CD14-positive monocyte (primary cell): ENCODE data around the gene FAM162B. TPM values are rescaled to one million over a fixed set of nuclear protein-coding genes. Genes with fewer than 3 reads are reported as not detected.

ENCODE experiments used
- DNase-seq, 3 donors: peaks; one replicate each; pipeline ENCODE4 v3.0.0-alpha.2; 2011 to 2022
- H2AFZ ChIP-seq: 2 replicates; pipeline ENCODE4 v1.6.0; 2012; ENCODE audit warnings: mild to moderate bottlenecking, low read depth, low read length, inconsistent platforms; ENCODE audit not compliant: insufficient read depth, poor library complexity, severe bottlenecking
- H3K27ac ChIP-seq, 2 donors: 1 replicate in 1 of 2; 2 replicates in 1 of 2; pipeline ENCODE4 v1.5.1; 2012 to 2013; ENCODE audit warnings: low read length in 2 of 2, control low read depth in 1 of 2, inconsistent platforms in 1 of 2, low read depth in 1 of 2, mild to moderate bottlenecking in 1 of 2
- H3K27me3 ChIP-seq, 2 donors: one replicate each; pipeline versions ENCODE4 v1.6.0 to v1.6.1; 2011 to 2013; ENCODE audit warnings: low read length in 2 of 2; ENCODE audit not compliant: control insufficient read depth in 2 of 2, insufficient read depth in 2 of 2
- H3K36me3 ChIP-seq, 2 donors: replicated peaks in 1 of 2; 1 replicate in 1 of 2; 2 replicates in 1 of 2; pipeline versions ENCODE4 v1.5.1 to v1.6.1; 2012 to 2013; ENCODE audit warnings: low read length in 2 of 2, control low read depth in 1 of 2, inconsistent platforms in 1 of 2, mild to moderate bottlenecking in 1 of 2; ENCODE audit not compliant: insufficient read depth in 2 of 2, control insufficient read depth in 1 of 2
- H3K4me1 ChIP-seq, 2 donors: 1 replicate in 1 of 2; 2 replicates in 1 of 2; pipeline versions ENCODE4 v1.5.1 to v1.6.1; 2012 to 2013; ENCODE audit warnings: low read length in 2 of 2, control low read depth in 1 of 2, inconsistent platforms in 1 of 2, mild to moderate bottlenecking in 1 of 2, moderate library complexity in 1 of 2; ENCODE audit not compliant: insufficient read depth in 2 of 2, control insufficient read depth in 1 of 2
- H3K4me2 ChIP-seq: replicated peaks from 2 replicates; pipeline ENCODE3; 2012; ENCODE audit warnings: low read length, moderate library complexity, mild to moderate bottlenecking; ENCODE audit not compliant: poor library complexity, severe bottlenecking; ENCODE audit errors: extremely low read depth
- H3K4me3 ChIP-seq, 3 experiments: fragments of 200-600 bp in 1 of 3; sonication (generic) in 1 of 3; replicated peaks in 1 of 3; 1 replicate in 2 of 3; 2 replicates in 1 of 3; pipeline ENCODE4 v1.5.1; 2011 to 2013; ENCODE audit warnings: low read length in 3 of 3, mild to moderate bottlenecking in 3 of 3, control low read depth in 2 of 3, low read depth in 2 of 3, inconsistent platforms in 1 of 3, moderate library complexity in 1 of 3
- H3K79me2 ChIP-seq: 2 replicates; pipeline ENCODE4 v1.6.0; 2012; ENCODE audit warnings: mild to moderate bottlenecking, control low read depth, inconsistent platforms, low read length, moderate library complexity; ENCODE audit not compliant: insufficient read depth
- H3K9ac ChIP-seq: 2 replicates; pipeline ENCODE4 v1.6.0; 2017; ENCODE audit warnings: low read length, mild to moderate bottlenecking; ENCODE audit not compliant: insufficient read depth, poor library complexity, severe bottlenecking
- H3K9me3 ChIP-seq, 2 donors: replicated peaks in 1 of 2; 1 replicate in 1 of 2; 2 replicates in 1 of 2; pipeline versions ENCODE4 v1.5.1 to v1.6.1; 2012 to 2013; ENCODE audit warnings: low read length in 2 of 2, control low read depth in 1 of 2; ENCODE audit not compliant: control insufficient read depth in 1 of 2, insufficient read depth in 1 of 2
- H4K20me1 ChIP-seq: 2 replicates; pipeline ENCODE4 v1.6.0; 2012; ENCODE audit warnings: mild to moderate bottlenecking, low read length, control low read depth, moderate library complexity; ENCODE audit not compliant: insufficient read depth
- H3K27ac Mint-ChIP-seq, 7 donors: one replicate each; pipeline ENCODE4 v1.8.0; 2020; ENCODE audit warnings: mild to moderate bottlenecking in 7 of 7, mixed read lengths in 7 of 7, moderate library complexity in 6 of 7, inconsistent platforms in 2 of 7
- H3K27me3 Mint-ChIP-seq, 3 donors: one replicate each; pipeline ENCODE4 v1.8.0; 2021 to 2022; ENCODE audit warnings: low read depth in 3 of 3, mild to moderate bottlenecking in 3 of 3, mixed read lengths in 3 of 3, moderate library complexity in 3 of 3, inconsistent platforms in 1 of 3
- H3K36me3 Mint-ChIP-seq, 2 donors: one replicate each; pipeline ENCODE4 v1.8.0; 2020; ENCODE audit warnings: mixed read lengths in 2 of 2, inconsistent platforms in 1 of 2, mild to moderate bottlenecking in 1 of 2
- H3K4me1 Mint-ChIP-seq: one replicate; pipeline ENCODE4 v1.8.0; 2020; ENCODE audit warnings: mild to moderate bottlenecking, mixed read lengths
- H3K4me3 Mint-ChIP-seq, 2 donors: one replicate each; pipeline ENCODE4 v1.8.0; 2020; ENCODE audit warnings: mild to moderate bottlenecking in 2 of 2, mixed read lengths in 2 of 2, moderate library complexity in 1 of 2
- H3K9me3 Mint-ChIP-seq, 7 donors: one replicate each; pipeline ENCODE4 v1.8.0; 2020 to 2022; ENCODE audit warnings: mixed read lengths in 7 of 7, mild to moderate bottlenecking in 6 of 7, moderate library complexity in 6 of 7, inconsistent platforms in 2 of 7
- intact Hi-C, 2 donors: fragments of 100-400 bp; cut with micrococcal nuclease; formaldehyde crosslinking; loops; one replicate each; pipeline versions ENCODE4 v1.15.0 to v1.15.1; 2023
- polyA plus RNA-seq, 3 donors: library from polyadenylated mRNA; depleted of rRNA in 1 of 3; unstranded in 2 of 3; stranded (reverse) in 1 of 3; fragments of 300-500 nt in 2 of 3; fragments of >200 nt in 1 of 3; fragmentation: Illumina TruSeq in 2 of 3; gene quantifications; 1 replicate in 2 of 3; 2 replicates in 1 of 3; pipeline ENCODE4 v1.2.3, GENCODE V29; 2012 to 2021
- TF ChIP-seq, protein P1 (sequence below): fragments of 200-600 bp; IDR thresholded peaks from one replicate; pipeline ENCODE4 v1.8.0; 2022; ENCODE audit warnings: antibody characterized with exemption, mild to moderate bottlenecking

Gene FAM162B
- polyA plus RNA-seq, 3 donors = not detected

DNA sequence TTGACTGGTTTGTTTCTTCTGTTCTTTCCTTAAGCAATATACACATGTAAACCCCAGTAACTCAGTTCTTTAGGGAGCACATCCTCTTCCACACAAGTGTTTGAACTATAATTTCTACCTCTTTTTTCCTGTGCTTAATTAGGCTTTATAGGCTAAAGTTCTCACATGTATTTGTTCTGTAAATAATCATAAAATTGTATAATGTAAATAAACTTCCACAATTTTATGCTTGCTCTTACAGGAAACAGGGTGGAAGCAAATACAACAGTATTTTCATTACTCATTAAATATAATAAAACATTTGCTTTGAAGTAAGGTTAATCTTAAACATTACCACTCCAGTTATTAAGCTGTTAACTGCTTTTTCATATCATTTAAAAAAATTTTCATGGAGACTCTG, 36.5 kb upstream of the FAM162B start:
- H3K27ac Mint-ChIP-seq = no peak overlapping the region
- H3K4me1 ChIP-seq = no peaks in the 10 kb centered on the region
- H3K79me2 ChIP-seq = no peaks in the 10 kb centered on the region
- no peaks in the 10 kb centered on the region for H4K20me1 ChIP-seq
- TF ChIP-seq, protein P1, sequence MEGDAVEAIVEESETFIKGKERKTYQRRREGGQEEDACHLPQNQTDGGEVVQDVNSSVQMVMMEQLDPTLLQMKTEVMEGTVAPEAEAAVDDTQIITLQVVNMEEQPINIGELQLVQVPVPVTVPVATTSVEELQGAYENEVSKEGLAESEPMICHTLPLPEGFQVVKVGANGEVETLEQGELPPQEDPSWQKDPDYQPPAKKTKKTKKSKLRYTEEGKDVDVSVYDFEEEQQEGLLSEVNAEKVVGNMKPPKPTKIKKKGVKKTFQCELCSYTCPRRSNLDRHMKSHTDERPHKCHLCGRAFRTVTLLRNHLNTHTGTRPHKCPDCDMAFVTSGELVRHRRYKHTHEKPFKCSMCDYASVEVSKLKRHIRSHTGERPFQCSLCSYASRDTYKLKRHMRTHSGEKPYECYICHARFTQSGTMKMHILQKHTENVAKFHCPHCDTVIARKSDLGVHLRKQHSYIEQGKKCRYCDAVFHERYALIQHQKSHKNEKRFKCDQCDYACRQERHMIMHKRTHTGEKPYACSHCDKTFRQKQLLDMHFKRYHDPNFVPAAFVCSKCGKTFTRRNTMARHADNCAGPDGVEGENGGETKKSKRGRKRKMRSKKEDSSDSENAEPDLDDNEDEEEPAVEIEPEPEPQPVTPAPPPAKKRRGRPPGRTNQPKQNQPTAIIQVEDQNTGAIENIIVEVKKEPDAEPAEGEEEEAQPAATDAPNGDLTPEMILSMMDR = no peak
- H2AFZ ChIP-seq = no peak overlapping the region
- H3K27me3 Mint-ChIP-seq = peaks cover 0 to 3% (median 1%) of the 10 kb centered on the region in 3 donors
- no peak overlapping the region for H3K27ac ChIP-seq
- no peak overlapping the region for H3K4me2 ChIP-seq
- H3K4me1 Mint-ChIP-seq = no peaks in the 10 kb centered on the region
- no peaks in the 10 kb centered on the region for H3K9me3 Mint-ChIP-seq
- no peaks in the 10 kb centered on the region for H3K9me3 ChIP-seq
- H3K4me3 Mint-ChIP-seq = no peak overlapping the region
- H3K27me3 ChIP-seq = no peaks in the 10 kb centered on the region
- no peak overlapping the region for H3K9ac ChIP-seq
- no peaks in the 10 kb centered on the region for H3K36me3 ChIP-seq
- H3K4me3 ChIP-seq = no peak overlapping the region
- no peak for DNase-seq
- no peaks in the 10 kb centered on the region for H3K36me3 Mint-ChIP-seq
- intact Hi-C loops = no loop called here

DNA sequence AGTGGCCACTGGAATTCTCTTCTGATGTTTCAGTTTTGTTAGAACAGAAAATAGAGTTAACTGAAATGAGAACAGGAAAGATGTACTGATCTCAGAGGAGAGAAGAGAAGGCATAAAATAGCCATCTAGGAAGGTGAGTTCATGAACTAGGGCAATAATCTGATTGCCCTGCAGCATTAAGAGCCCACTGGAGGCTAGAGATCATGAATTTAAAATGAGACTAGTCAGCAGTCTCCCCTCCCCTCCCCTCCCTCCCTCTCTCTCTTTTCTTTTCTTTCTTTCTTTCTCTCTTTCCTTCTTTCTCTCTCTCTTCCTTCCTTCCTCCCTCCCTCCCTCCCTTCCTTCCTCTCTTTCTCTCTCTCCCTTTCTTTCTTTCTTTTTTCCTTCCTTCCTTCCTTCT, 34.4 kb upstream of the FAM162B start:
- H4K20me1 ChIP-seq = no peaks in the 10 kb centered on the region
- intact Hi-C loops = no loop called here

More for the DNA sequence above, 34.4 kb upstream of the FAM162B start:
- H3K9me3 Mint-ChIP-seq = no peaks in the 10 kb centered on the region
- H3K27me3 Mint-ChIP-seq = peaks cover 0 to 3% (median 1%) of the 10 kb centered on the region in 3 donors
- Histone ChIP-seq H3K79me2 (no peaks in the 10 kb centered on the region), H3K4me1 (no peaks in the 10 kb centered on the region), H3K27ac (no peak overlapping the region), H3K9me3 (no peaks in the 10 kb centered on the region), H3K4me3 (no peak overlapping the region), H2AFZ (no peak overlapping the region), H3K4me2 (no peak overlapping the region), H3K36me3 (no peaks in the 10 kb centered on the region), H3K27me3 (no peaks in the 10 kb centered on the region), H3K9ac (no peak overlapping the region)
- no peaks in the 10 kb centered on the region for H3K4me1 Mint-ChIP-seq
- TF ChIP-seq, protein P1 = no peak
- H3K4me3 Mint-ChIP-seq = no peak overlapping the region
- no peaks in the 10 kb centered on the region for H3K36me3 Mint-ChIP-seq
- no peak overlapping the region for H3K27ac Mint-ChIP-seq
- DNase-seq = no peak
